MM.1S (cell line): ENCODE data around the gene PRAMEF13.
"Not testable (repeated sequence)": the region's sequence is repeated elsewhere in the genome, so short reads cannot be mapped to it uniquely, and the experiment has no call there.

ENCODE experiments used
- CTCF ChIP-seq: fragments of 300-600 bp; sonication (generic); IDR thresholded peaks from 2 replicates; pipeline ENCODE4 v1.5.1; 2016; ENCODE audit warnings: antibody characterized with exemption, low read length, mixed read lengths
- EZH2 ChIP-seq: fragments of 300-600 bp; sonication (generic); optimal IDR thresholded peaks from 2 replicates; pipeline ENCODE3; 2017; ENCODE audit warnings: low read depth, mild to moderate bottlenecking, antibody characterized with exemption, low read length, mixed read lengths

DNA sequence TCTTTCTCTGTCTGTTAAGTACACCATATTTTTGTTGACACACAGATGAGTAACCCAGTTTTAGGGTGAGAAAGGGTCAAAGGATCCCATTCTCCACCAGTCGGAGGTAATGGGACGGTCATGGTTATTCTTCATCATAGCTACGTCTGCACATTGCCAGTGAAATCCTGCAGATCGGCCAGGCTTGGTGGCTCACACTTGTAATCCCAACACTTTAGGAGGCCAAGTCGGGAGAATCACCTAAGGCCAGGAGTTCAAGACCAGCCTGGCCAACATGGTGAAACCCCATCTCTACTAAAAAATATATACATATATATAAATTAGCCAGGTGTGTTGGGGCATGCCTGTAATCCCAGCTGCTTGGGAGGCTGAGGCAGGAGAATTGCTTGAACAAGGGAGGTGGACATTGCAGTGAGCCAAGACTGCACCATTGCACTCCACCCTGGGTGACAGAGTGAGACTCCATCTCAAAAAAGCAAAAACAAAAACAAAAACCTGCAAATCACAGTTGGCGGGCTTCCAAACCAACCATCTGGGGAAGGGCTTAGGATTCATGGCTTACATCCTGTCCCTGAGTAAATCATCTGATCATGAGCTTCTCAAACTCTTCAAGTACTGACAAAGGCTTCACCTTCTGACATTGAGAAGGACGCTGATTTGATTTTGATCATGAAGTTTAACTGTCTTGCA lies 30.0 kb upstream of the PRAMEF13 start:
- not testable (repeated sequence) for TF ChIP-seq CTCF, EZH2
